HG03469 (cell line): ENCODE measurements around the gene NUP188.
"Not testable (repeated sequence)": the region's sequence is repeated elsewhere in the genome, so short reads cannot be mapped to it uniquely, and the experiment has no call there.

ENCODE experiments used
- ATAC-seq: cut with Tn5 transposase; IDR thresholded peaks from one replicate; pipeline ENCODE4 v1.9.1; 2021; ENCODE audit warnings: mild to moderate bottlenecking, moderate library complexity, moderate number of reproducible peaks; ENCODE audit not compliant: unreplicated experiment

Gene NUP188

GRCh38 chr9:128940946-128941755 lies 6.3 kb upstream of the NUP188 start:
- ATAC-seq: no peak

GRCh38 chr9:128943832-128944620 lies 3.5 kb upstream of the NUP188 start:
- ATAC-seq: no peak

- not testable (repeated sequence) for ATAC-seq
Observed at GRCh38 chr9:128944966-128945365, 2.5 kb upstream of the NUP188 start.

GRCh38 chr9:128945798-128946501 lies 1.5 kb upstream of the NUP188 start:
- no peak for ATAC-seq

GRCh38 chr9:128946571-128947276 lies 775 bp upstream of the NUP188 start:
- ATAC-seq: peak; percentile 3

GRCh38 chr9:128947277-128947526 lies 297 bp upstream of the NUP188 start:
- no peak for ATAC-seq

GRCh38 chr9:128961403-128961802 lies 13.9 kb downstream of the NUP188 start:
- ATAC-seq: not testable (repeated sequence)

- ATAC-seq: no peak
Observed at GRCh38 chr9:128969491-128969890, 22.0 kb downstream of the NUP188 start.

GRCh38 chr9:128972956-128973355 lies 25.5 kb downstream of the NUP188 start:
- no peak for ATAC-seq

GRCh38 chr9:128979111-128979510 lies 31.6 kb downstream of the NUP188 start:
- ATAC-seq: no peak

GRCh38 chr9:128983536-128983935 lies 36.0 kb downstream of the NUP188 start:
- ATAC-seq: no peak

GRCh38 chr9:128986671-128987070 lies 39.2 kb downstream of the NUP188 start:
- no peak for ATAC-seq

- no peak for ATAC-seq
Observed at GRCh38 chr9:128987805-128988204, 40.3 kb downstream of the NUP188 start.

- ATAC-seq: no peak
Observed at GRCh38 chr9:128992995-128993394, 45.5 kb downstream of the NUP188 start.

- ATAC-seq: no peak
Observed at GRCh38 chr9:128995791-128996190, 48.3 kb downstream of the NUP188 start.

GRCh38 chr9:128998462-128998861 lies 51.0 kb downstream of the NUP188 start:
- ATAC-seq: no peak

GRCh38 chr9:128999581-129000206 lies 52.2 kb downstream of the NUP188 start:
- no peak for ATAC-seq

GRCh38 chr9:129001504-129002325 lies 54.2 kb downstream of the NUP188 start:
- no peak for ATAC-seq

- ATAC-seq: no peak
Observed at GRCh38 chr9:129002992-129003391, 55.5 kb downstream of the NUP188 start.

- ATAC-seq: not testable (repeated sequence)
Observed at GRCh38 chr9:129004173-129004572, 56.7 kb downstream of the NUP188 start.
